Glutamatergic neuron (in vitro differentiated cells): ENCODE measurements around the gene RPS19BP1. TPM values are rescaled to one million over a fixed set of nuclear protein-coding genes. Genes with fewer than 3 reads are reported as not detected.
A peak's percentile ranks its signal among the peaks of the same experiment; 100 is the strongest.
"Not testable (repeated sequence)": the region's sequence is repeated elsewhere in the genome, so short reads cannot be mapped to it uniquely, and the experiment has no call there.

ENCODE experiments used
- DNase-seq: peaks from one replicate; pipeline ENCODE4 v3.0.0; 2022
- H3K27ac Mint-ChIP-seq: one replicate; pipeline ENCODE4 v1.8.0; 2020; ENCODE audit warnings: mild to moderate bottlenecking, mixed read lengths, inconsistent platforms; ENCODE audit not compliant: unreplicated experiment
- H3K27me3 Mint-ChIP-seq: one replicate; pipeline ENCODE4 v1.8.0; 2020; ENCODE audit warnings: mild to moderate bottlenecking, moderate library complexity, mixed read lengths, inconsistent platforms; ENCODE audit not compliant: unreplicated experiment
- H3K36me3 Mint-ChIP-seq: one replicate; pipeline ENCODE4 v1.8.0; 2020; ENCODE audit warnings: mild to moderate bottlenecking, mixed read lengths, inconsistent platforms; ENCODE audit not compliant: unreplicated experiment
- H3K4me1 Mint-ChIP-seq: one replicate; pipeline ENCODE4 v1.8.0; 2020; ENCODE audit warnings: mild to moderate bottlenecking, low read depth, mixed read lengths, inconsistent platforms; ENCODE audit not compliant: unreplicated experiment
- H3K4me3 Mint-ChIP-seq: one replicate; pipeline ENCODE4 v1.8.0; 2020; ENCODE audit warnings: mild to moderate bottlenecking, mixed read lengths, inconsistent platforms; ENCODE audit not compliant: unreplicated experiment
- H3K9me3 Mint-ChIP-seq: one replicate; pipeline ENCODE4 v1.8.0; 2020; ENCODE audit warnings: mild to moderate bottlenecking, moderate library complexity, mixed read lengths, inconsistent platforms; ENCODE audit not compliant: unreplicated experiment
- total RNA-seq: library from RNA; stranded (reverse); fragmentation: NEBNext Ultra II Directional; extraction: Animal tissue kit (Norgen Biotek cat#: 25700); gene quantifications from one replicate; pipeline ENCODE4 v1.2.1, GENCODE V29; 2021; ENCODE audit not compliant: unreplicated experiment
- TF ChIP-seq, protein P1 (sequence below): fragments of 200-600 bp; sonication (generic); IDR thresholded peaks from one replicate; pipeline ENCODE4 v1.5.0; 2021; ENCODE audit not compliant: partially characterized antibody, unreplicated experiment

Gene RPS19BP1
- total RNA-seq, 1 donor from 2014 or later, result 59.6 TPM

DNA sequence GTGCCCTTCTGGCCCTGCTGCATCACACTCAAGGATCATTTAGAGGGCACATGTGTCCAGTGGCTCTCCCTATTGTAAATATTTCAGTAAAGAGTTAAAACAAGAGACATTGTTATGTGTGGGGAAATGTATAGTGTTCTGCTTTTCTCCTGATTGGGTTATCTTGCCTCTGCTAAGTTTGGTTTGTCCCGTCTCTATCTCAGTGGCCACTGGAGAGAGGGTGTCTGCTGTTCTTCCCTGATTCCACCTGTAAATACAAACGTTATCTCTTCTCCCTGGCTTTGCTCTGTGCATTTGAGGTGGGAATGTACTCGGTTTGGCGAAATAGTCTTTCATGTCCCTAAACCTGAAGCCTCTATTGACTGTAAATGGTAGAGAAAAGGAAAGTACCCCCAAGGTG lies 24.2 kb downstream of the RPS19BP1 start:
- Mint-ChIP-seq H3K27ac (no peak overlapping the region), H3K4me3 (no peak overlapping the region), H3K9me3 (no peaks in the 10 kb centered on the region), H3K36me3 (peaks cover 8% of the 10 kb centered on the region), H3K27me3 (peaks cover 10% of the 10 kb centered on the region), H3K4me1 (peaks cover 4% of the 10 kb centered on the region)
- TF ChIP-seq, protein P1, sequence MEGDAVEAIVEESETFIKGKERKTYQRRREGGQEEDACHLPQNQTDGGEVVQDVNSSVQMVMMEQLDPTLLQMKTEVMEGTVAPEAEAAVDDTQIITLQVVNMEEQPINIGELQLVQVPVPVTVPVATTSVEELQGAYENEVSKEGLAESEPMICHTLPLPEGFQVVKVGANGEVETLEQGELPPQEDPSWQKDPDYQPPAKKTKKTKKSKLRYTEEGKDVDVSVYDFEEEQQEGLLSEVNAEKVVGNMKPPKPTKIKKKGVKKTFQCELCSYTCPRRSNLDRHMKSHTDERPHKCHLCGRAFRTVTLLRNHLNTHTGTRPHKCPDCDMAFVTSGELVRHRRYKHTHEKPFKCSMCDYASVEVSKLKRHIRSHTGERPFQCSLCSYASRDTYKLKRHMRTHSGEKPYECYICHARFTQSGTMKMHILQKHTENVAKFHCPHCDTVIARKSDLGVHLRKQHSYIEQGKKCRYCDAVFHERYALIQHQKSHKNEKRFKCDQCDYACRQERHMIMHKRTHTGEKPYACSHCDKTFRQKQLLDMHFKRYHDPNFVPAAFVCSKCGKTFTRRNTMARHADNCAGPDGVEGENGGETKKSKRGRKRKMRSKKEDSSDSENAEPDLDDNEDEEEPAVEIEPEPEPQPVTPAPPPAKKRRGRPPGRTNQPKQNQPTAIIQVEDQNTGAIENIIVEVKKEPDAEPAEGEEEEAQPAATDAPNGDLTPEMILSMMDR, result no peak
- DNase-seq, result no peak

DNA sequence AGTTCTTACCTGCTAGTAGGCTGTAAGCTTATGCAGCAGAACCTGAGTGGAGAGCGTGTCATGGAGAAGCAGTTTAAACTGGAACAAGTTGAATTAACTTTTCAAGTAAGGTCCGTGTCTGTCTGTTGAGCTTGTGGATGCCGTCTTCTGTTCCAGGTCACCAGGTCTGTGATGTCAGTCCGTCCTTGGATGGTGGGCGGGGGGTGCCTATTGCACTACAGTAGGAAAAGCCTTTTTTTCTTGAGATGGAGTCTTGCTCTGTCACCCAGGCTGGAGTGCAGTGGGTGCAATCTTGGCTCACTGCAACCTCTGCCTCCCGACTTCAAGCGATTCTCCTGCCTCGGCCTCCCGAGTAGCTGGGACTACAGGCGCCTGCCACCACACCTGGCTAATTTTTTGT lies 25.5 kb downstream of the RPS19BP1 start:
- H3K9me3 Mint-ChIP-seq, H3K36me3 Mint-ChIP-seq, DNase-seq, H3K4me1 Mint-ChIP-seq, H3K27me3 Mint-ChIP-seq, H3K4me3 Mint-ChIP-seq, H3K27ac Mint-ChIP-seq: not testable (repeated sequence)

GRCh38 chr22:39504071-39504470 lies 28.5 kb downstream of the RPS19BP1 start:
- Mint-ChIP-seq H3K4me1 (peaks cover 7% of the 10 kb centered on the region), H3K27me3 (peaks cover 9% of the 10 kb centered on the region), H3K36me3 (peaks cover 8% of the 10 kb centered on the region), H3K27ac (no peak overlapping the region), H3K9me3 (peaks cover 5% of the 10 kb centered on the region), H3K4me3 (no peak overlapping the region)
- DNase-seq, result no peak
- TF ChIP-seq, protein P1, result no peak

DNA sequence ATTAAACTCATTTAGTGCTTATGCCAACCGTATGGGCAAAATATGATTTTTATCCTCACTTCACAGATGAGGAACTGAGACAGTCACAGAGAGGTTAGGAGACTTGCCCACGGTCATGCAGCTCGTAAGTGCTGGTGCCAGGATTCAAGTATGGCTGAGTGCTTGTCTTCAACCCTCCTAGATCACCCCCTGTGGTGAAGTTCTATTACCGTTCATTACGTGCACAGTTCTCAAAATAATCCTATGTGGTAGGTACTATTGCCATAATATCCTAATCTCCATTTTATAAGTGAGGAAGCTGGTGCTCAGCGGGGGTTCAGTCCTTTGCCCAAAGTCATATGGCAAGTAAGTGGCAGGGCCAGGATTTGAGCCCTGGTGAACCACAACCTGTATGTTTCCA lies 28.9 kb downstream of the RPS19BP1 start:
- peaks cover 7% of the 10 kb centered on the region for H3K4me1 Mint-ChIP-seq
- peak overlapping the region; percentile 52 for H3K27ac Mint-ChIP-seq
- peak overlapping the region; percentile 90 for H3K4me3 Mint-ChIP-seq
- DNase-seq, result no peak
- peaks cover 8% of the 10 kb centered on the region for H3K36me3 Mint-ChIP-seq
- H3K27me3 Mint-ChIP-seq, result peaks cover 9% of the 10 kb centered on the region
- TF ChIP-seq, protein P1, result no peak
- H3K9me3 Mint-ChIP-seq, result peaks cover 5% of the 10 kb centered on the region

DNA sequence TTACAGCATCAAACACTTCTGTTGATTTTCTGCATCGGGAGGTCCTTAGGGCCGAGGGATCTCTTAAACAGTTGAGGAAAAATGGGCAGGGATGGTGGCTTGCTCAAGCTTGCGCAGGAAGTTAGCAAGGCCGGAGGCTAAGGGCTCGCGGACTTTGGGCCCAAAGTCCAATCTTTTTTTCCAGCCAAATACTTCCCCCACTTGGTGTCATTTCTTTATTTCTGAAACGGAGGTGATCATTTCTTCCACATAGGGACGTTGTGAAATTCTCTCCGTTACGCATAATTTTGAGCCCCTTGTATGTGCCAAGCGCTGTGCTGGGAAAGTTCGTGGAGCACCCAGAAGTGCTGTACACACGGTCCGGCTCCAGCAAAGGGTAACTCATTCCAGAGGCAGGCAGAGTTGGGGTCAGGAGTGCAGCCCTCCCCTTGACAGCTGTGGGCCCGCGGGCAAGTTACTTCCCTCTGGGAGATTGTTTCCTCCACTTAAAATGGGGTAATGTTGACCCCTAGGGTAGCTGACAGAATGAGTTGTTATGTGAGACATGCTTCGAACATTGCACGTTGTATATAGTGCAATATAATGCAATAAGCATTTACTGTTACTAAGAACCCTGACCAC lies 29.6 kb downstream of the RPS19BP1 start:
- peaks cover 7% of the 10 kb centered on the region for H3K4me1 Mint-ChIP-seq
- DNase-seq, result no peak
- H3K36me3 Mint-ChIP-seq, result peaks cover 8% of the 10 kb centered on the region
- peaks cover 5% of the 10 kb centered on the region for H3K9me3 Mint-ChIP-seq
- H3K27ac Mint-ChIP-seq, result no peak overlapping the region
- peak overlapping the region; percentile 90 for H3K4me3 Mint-ChIP-seq
- TF ChIP-seq, protein P1, result no peak
- peaks cover 7% of the 10 kb centered on the region for H3K27me3 Mint-ChIP-seq
